ENCODE results near the gene DDB1. TPM values are rescaled to one million over a fixed set of nuclear protein-coding genes. Genes with fewer than 3 reads are reported as not detected.

Gene DDB1
- total RNA-seq, 1 experiment from 2014 or later: 172 TPM

DNA sequence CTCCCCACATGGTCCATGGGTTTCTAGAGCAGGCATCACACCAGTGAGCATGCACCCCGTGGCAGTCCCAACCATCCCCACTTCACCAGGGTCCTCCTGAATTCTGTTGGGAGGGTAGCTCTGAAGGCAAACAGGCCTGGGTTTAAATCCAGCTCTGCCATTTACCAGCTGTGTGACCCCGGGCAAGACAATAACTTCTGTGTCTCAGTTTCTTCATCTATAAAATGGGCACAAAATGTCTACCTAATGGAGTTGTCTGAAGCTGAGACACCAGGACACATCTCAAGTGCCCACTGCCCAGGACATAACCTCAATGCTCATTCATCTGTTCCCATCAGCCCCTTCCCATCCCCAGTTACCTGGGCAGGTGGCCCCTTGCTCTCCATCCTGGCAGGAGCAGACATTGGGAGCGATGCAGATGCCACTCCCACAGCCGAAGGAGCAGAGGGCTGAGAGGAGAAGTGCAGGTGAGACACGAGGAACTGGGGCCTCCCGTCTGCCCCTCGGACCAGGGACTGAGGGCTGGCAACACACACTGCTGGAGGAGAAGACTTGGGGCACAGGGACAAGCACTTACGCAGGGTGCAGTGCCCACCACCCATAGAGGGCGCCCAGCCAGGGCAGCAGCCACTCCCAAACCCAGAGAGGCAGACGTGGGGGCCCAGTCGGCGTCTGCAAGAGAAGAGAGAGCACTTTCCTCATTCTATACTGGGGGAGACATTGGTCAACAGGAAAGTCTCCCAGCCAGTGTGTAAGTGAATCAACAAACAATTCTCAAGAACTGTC, 41.8 kb downstream of the DDB1 start:
- no peak overlapping the region for H3K4me3 Mint-ChIP-seq (ENCODE audit: unreplicated experiment)
- H3K4me1 Mint-ChIP-seq (ENCODE audit: insufficient read depth, unreplicated experiment): no peaks in the 10 kb centered on the region
- no peak overlapping the region for H3K27ac Mint-ChIP-seq (ENCODE audit: low read depth, unreplicated experiment)
- BruUV-seq (replicated peaks): no TSS peak
- H3K36me3 Mint-ChIP-seq (ENCODE audit: insufficient read depth, unreplicated experiment): peaks cover 13% of the 10 kb centered on the region
- intact Hi-C loops (cut with micrococcal nuclease): no loop called here
- H3K27me3 Mint-ChIP-seq (ENCODE audit: insufficient read depth, unreplicated experiment): peaks cover 24% of the 10 kb centered on the region
- no peaks in the 10 kb centered on the region for H3K9me3 Mint-ChIP-seq (ENCODE audit: unreplicated experiment)
- ChIA-PET CTCF (interaction anchor here (0.6 kb wide), 1 partner anchor 24 kb away, joined by 3 read pairs; no protein-coding TSS in a partner anchor), POLR2A (interaction anchor here (1.1 kb wide), 1 partner anchor 9 kb away, joined by 3 read pairs; no protein-coding TSS in a partner anchor)
- TF ChIP-seq, protein P1, sequence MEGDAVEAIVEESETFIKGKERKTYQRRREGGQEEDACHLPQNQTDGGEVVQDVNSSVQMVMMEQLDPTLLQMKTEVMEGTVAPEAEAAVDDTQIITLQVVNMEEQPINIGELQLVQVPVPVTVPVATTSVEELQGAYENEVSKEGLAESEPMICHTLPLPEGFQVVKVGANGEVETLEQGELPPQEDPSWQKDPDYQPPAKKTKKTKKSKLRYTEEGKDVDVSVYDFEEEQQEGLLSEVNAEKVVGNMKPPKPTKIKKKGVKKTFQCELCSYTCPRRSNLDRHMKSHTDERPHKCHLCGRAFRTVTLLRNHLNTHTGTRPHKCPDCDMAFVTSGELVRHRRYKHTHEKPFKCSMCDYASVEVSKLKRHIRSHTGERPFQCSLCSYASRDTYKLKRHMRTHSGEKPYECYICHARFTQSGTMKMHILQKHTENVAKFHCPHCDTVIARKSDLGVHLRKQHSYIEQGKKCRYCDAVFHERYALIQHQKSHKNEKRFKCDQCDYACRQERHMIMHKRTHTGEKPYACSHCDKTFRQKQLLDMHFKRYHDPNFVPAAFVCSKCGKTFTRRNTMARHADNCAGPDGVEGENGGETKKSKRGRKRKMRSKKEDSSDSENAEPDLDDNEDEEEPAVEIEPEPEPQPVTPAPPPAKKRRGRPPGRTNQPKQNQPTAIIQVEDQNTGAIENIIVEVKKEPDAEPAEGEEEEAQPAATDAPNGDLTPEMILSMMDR (IDR thresholded peaks at IDR 0.05; ENCODE audit: unreplicated experiment): no peak
- DNase-seq (ENCODE audit: unreplicated experiment): no peak

DNA sequence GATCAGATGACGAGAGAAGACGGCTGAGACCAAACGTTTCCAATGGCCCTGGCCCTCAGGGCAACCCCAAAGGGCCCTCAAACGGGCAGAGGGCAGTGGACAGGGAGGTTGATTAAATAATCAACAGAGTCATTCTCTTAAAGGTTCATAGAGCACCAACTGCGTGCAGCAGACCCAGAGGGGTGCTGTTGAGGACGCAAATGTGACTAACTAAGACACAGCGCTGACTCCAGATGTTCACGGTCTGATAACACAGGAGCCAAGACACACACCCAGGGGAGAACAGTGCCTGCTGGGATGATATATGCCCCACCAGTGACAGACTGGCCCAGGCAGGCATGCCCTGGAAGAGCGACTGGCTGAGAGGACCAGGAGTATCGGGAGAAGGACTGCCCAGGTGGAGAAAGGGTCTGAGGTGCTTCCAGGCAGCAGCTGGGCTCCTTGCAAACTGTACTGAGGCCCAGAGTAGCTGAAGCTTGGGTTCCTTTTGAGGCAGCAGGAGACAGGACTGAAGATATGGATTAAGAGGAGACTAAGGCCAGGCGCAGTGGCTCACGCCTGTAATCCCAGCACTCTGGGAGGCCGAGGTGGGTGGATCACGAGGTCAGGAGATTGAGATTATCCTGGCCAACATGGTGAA, 45.4 kb downstream of the DDB1 start:
- BruUV-seq (replicated peaks): no TSS peak
- no peak overlapping the region for H3K4me3 Mint-ChIP-seq (ENCODE audit: unreplicated experiment)
- H3K27ac Mint-ChIP-seq (ENCODE audit: low read depth, unreplicated experiment): no peak overlapping the region
- CTCF ChIA-PET: interaction anchor here (0.6 kb wide), 1 partner anchor 11 kb away, joined by 3 read pairs; no protein-coding TSS in a partner anchor
- TF ChIP-seq, protein P1 (IDR thresholded peaks at IDR 0.05; ENCODE audit: unreplicated experiment): no peak
- intact Hi-C loops (cut with micrococcal nuclease): no loop called here
- peaks cover 24% of the 10 kb centered on the region for H3K27me3 Mint-ChIP-seq (ENCODE audit: insufficient read depth, unreplicated experiment)
- no peaks in the 10 kb centered on the region for H3K4me1 Mint-ChIP-seq (ENCODE audit: insufficient read depth, unreplicated experiment)
- peaks cover 13% of the 10 kb centered on the region for H3K36me3 Mint-ChIP-seq (ENCODE audit: insufficient read depth, unreplicated experiment)
- POLR2A ChIA-PET: interaction anchor here (0.8 kb wide), 1 partner anchor 9 kb away, joined by 5 read pairs; no protein-coding TSS in a partner anchor
- DNase-seq (ENCODE audit: unreplicated experiment): no peak
- no peaks in the 10 kb centered on the region for H3K9me3 Mint-ChIP-seq (ENCODE audit: unreplicated experiment)

DNA sequence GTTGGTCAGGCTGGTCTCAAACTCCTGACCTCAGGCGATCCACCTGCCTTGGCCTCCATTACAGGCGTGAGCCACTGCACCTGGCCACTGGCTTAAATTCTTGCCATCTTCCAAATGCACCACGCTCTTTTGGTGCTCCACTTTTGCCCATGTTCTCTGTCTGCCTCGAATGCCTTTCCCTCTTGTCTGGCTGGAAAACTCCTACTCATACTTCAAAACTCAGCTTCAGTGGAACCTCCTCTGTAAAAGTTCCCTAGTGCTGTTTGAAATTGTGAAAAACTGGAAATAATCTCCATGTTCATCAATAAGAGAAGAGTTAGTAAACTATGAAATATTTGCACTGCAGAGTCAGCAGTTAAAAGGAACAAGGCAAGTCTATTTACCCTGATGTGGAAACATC, 49.3 kb downstream of the DDB1 start:
- TF ChIP-seq, protein P1 (IDR thresholded peaks at IDR 0.05; ENCODE audit: unreplicated experiment): no peak
- POLR2A ChIA-PET: interaction anchor here (1.0 kb wide), 2 partner anchors 11 to 50 kb away, joined by 3 read pairs; no protein-coding TSS in a partner anchor
- H3K36me3 Mint-ChIP-seq (ENCODE audit: insufficient read depth, unreplicated experiment): peaks cover 9% of the 10 kb centered on the region
- H3K27ac Mint-ChIP-seq (ENCODE audit: low read depth, unreplicated experiment): no peak overlapping the region
- peaks cover 12% of the 10 kb centered on the region for H3K4me1 Mint-ChIP-seq (ENCODE audit: insufficient read depth, unreplicated experiment)
- no peak for DNase-seq (ENCODE audit: unreplicated experiment)
- peaks cover 7% of the 10 kb centered on the region for H3K9me3 Mint-ChIP-seq (ENCODE audit: unreplicated experiment)
- CTCF ChIA-PET: interaction anchor here (0.7 kb wide), 1 partner anchor 352 kb away, joined by 3 read pairs; no protein-coding TSS in a partner anchor
- peaks cover 17% of the 10 kb centered on the region for H3K27me3 Mint-ChIP-seq (ENCODE audit: insufficient read depth, unreplicated experiment)
- BruUV-seq (replicated peaks): no TSS peak
- intact Hi-C loops (cut with micrococcal nuclease): no loop called here
- no peak overlapping the region for H3K4me3 Mint-ChIP-seq (ENCODE audit: unreplicated experiment)
